Measurements from ENCODE around the gene PRPF6. TPM values are rescaled to one million over a fixed set of nuclear protein-coding genes. Genes with fewer than 3 reads are reported as not detected.

PRPF6 gene
- total and polyA plus RNA-seq, 2 of the 13 experiments (the other 11 are each of a cell fraction or from before 2014, with no cell fraction given) = 63.7 to 101 TPM

GRCh38 chr20:63957004-63957689, 23.8 kb upstream of the PRPF6 start (continued):
- TF ChIP-seq LBX2 (CRISPR knock-in tag; IDR thresholded peaks at IDR 0.05; ENCODE audit: borderline replicate concordance) (no peak), BATF2 (CRISPR knock-in tag; IDR thresholded peaks at IDR 0.05) (no peak), ZNF607 (CRISPR knock-in tag; IDR thresholded peaks at IDR 0.05; ENCODE audit: borderline replicate concordance) (no peak), NBN (conservative IDR thresholded peaks at IDR 0.05) (no peak), ATF1 (CRISPR knock-in tag; IDR thresholded peaks at IDR 0.05) (no peak), TAF1 (CRISPR knock-in tag; IDR thresholded peaks at IDR 0.05) (peak; percentile 89), ELF1 (CRISPR knock-in tag; IDR thresholded peaks at IDR 0.05) (peak; percentile 65; the same call in 1 of the 2 replicates), ZNF230 (CRISPR knock-in tag; IDR thresholded peaks at IDR 0.05) (peak; percentile 91; the same call in 1 of the 2 replicates), ZBTB49 (CRISPR knock-in tag; IDR thresholded peaks at IDR 0.05; ENCODE audit: borderline replicate concordance) (peak; percentile 76; the same call in 1 of the 2 replicates), SMARCE1 (IDR thresholded peaks at IDR 0.05; ENCODE audit: borderline replicate concordance) (no peak), MLXIP (CRISPR knock-in tag; IDR thresholded peaks at IDR 0.05; ENCODE audit: borderline replicate concordance) (0 out of 2 replicates have a peak, but pooled peaks have one; percentile 42), ZNF331 (CRISPR knock-in tag; IDR thresholded peaks at IDR 0.05) (peak; percentile 71; the same call in 1 of the 2 replicates), CREBL2 (CRISPR knock-in tag; IDR thresholded peaks at IDR 0.05; ENCODE audit: borderline replicate concordance) (no peak), CHD2 (IDR thresholded peaks at IDR 0.05; ENCODE audit: low read depth, low read length) (no peak), ZNF329 (CRISPR knock-in tag; IDR thresholded peaks at IDR 0.05; ENCODE audit: low read depth) (no peak), NFYB (CRISPR knock-in tag; IDR thresholded peaks at IDR 0.05) (no peak; the same call in 1 of the 2 replicates), KLF6 (CRISPR knock-in tag; IDR thresholded peaks at IDR 0.05) (peak; percentile 87; the same call in 1 of the 2 replicates), ZNF710 (CRISPR knock-in tag; IDR thresholded peaks at IDR 0.05; ENCODE audit: borderline replicate concordance) (peak; percentile 80), HIC2 (CRISPR knock-in tag; IDR thresholded peaks at IDR 0.05; ENCODE audit: low read depth) (no peak)

Measured in HepG2 (cell line).